Measurements from ENCODE around the gene SUZ12.
"Not testable (repeated sequence)": the region's sequence is repeated elsewhere in the genome, so short reads cannot be mapped to it uniquely, and the experiment has no call there.

- TF ChIP-seq CTCF (IDR thresholded peaks at IDR 0.05; ENCODE audit: insufficient read depth, low read length, poor library complexity, severe bottlenecking); EZH2phosphoT487 (conservative IDR thresholded peaks at IDR 0.05; ENCODE audit: low read length): not testable (repeated sequence)
Observed at GRCh38 chr17:31912705-31913104, 24.1 kb upstream of the SUZ12 start.

All from SU-DHL-6 (cell line).